ENCODE data around the gene GNGT2. TPM values are rescaled to one million over a fixed set of nuclear protein-coding genes. Genes with fewer than 3 reads are reported as not detected.
"Not testable (repeated sequence)": the region's sequence is repeated elsewhere in the genome, so short reads cannot be mapped to it uniquely, and the experiment has no call there.

Gene GNGT2
- total RNA-seq, 1 donor from 2014 or later = 18.4 TPM

- H3K4me1 Mint-ChIP-seq (ENCODE audit: low read depth); H3K4me3 Mint-ChIP-seq; H3K36me3 Mint-ChIP-seq (ENCODE audit: low read depth); DNase-seq (ENCODE audit: low spot score); H3K27ac Mint-ChIP-seq; intact Hi-C loops (cut with micrococcal nuclease): not testable (repeated sequence)
- Mint-ChIP-seq H3K27me3 (ENCODE audit: insufficient read depth) (peaks cover 18% of the 10 kb centered on the region), H3K9me3 (peaks cover 19% of the 10 kb centered on the region)
Measured at GRCh38 chr17:49170711-49171110, 39.7 kb downstream of the GNGT2 start.

GRCh38 chr17:49170216-49170615, 40.2 kb downstream of the GNGT2 start:
- no peak overlapping the region for H3K27ac Mint-ChIP-seq
- peaks cover 14% of the 10 kb centered on the region for H3K9me3 Mint-ChIP-seq
- no peak overlapping the region for H3K4me3 Mint-ChIP-seq
- DNase-seq (ENCODE audit: low spot score) = no peak
- H3K27me3 Mint-ChIP-seq (ENCODE audit: insufficient read depth) = peaks cover 20% of the 10 kb centered on the region
- intact Hi-C loops (cut with micrococcal nuclease) = no loop called here
- H3K36me3 Mint-ChIP-seq (ENCODE audit: low read depth) = no peaks in the 10 kb centered on the region
- no peaks in the 10 kb centered on the region for H3K4me1 Mint-ChIP-seq (ENCODE audit: low read depth)

DNA sequence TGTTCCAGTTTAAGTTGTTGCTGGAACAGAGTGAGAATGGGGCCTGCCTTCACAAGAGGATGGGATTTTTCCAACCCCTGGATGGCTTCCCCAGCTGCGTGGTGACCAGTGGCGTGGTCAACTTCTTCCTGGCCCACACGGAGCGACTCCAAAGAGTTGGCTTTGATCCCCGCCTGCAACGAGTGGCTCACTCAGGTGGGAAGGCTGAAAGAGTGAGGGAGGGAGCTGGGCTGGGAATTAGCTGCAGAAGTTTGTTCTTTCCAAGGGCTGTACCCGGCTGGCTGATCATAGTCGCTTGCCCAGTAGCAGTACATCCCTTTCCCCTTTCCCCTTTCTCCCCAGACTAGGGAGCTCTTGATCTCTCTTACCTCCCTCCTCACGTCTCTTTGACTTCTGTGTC, 41.7 kb downstream of the GNGT2 start:
- Mint-ChIP-seq H3K4me1 (ENCODE audit: low read depth) (no peaks in the 10 kb centered on the region), H3K36me3 (ENCODE audit: low read depth) (no peaks in the 10 kb centered on the region), H3K4me3 (no peak overlapping the region), H3K27me3 (ENCODE audit: insufficient read depth) (peaks cover 25% of the 10 kb centered on the region), H3K9me3 (peaks cover 2% of the 10 kb centered on the region), H3K27ac (no peak overlapping the region)
- DNase-seq (ENCODE audit: low spot score) = no peak
- intact Hi-C loops (cut with micrococcal nuclease) = no loop called here

GRCh38 chr17:49165143-49165542, 45.2 kb downstream of the GNGT2 start:
- H3K27me3 Mint-ChIP-seq (ENCODE audit: insufficient read depth) = peaks cover 17% of the 10 kb centered on the region
- H3K27ac Mint-ChIP-seq = no peak overlapping the region
- no peaks in the 10 kb centered on the region for H3K9me3 Mint-ChIP-seq
- intact Hi-C loops (cut with micrococcal nuclease) = no loop called here
- H3K4me3 Mint-ChIP-seq = no peak overlapping the region
- no peak for DNase-seq (ENCODE audit: low spot score)
- no peaks in the 10 kb centered on the region for H3K36me3 Mint-ChIP-seq (ENCODE audit: low read depth)
- no peaks in the 10 kb centered on the region for H3K4me1 Mint-ChIP-seq (ENCODE audit: low read depth)

DNA sequence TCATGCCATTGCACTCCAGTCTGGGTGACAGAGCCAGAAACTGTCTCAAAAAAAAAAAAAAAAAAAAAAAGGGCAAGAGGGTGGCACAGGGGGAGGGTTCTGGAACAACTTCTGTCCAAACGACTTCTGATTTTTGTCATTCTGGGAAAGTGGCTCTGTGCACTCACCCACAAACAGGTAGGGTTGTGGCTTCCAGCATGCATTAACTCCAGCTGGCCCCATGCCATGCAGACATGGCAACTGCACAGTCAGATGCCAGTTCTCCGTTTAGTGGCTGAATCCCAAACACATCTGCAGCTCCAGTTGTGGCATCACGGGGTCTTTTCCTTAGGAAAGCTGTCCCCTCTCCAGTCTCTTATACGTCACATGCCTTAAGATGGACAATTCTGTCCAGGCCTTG, 47.5 kb downstream of the GNGT2 start:
- intact Hi-C loops (cut with micrococcal nuclease) = no loop called here
- Mint-ChIP-seq H3K9me3 (no peaks in the 10 kb centered on the region), H3K27me3 (ENCODE audit: insufficient read depth) (peaks cover 21% of the 10 kb centered on the region), H3K27ac (no peak overlapping the region), H3K36me3 (ENCODE audit: low read depth) (no peaks in the 10 kb centered on the region), H3K4me1 (ENCODE audit: low read depth) (no peaks in the 10 kb centered on the region), H3K4me3 (no peak overlapping the region)
- DNase-seq (ENCODE audit: low spot score) = no peak

GRCh38 chr17:49157784-49158183, 52.6 kb downstream of the GNGT2 start:
- intact Hi-C loops (cut with micrococcal nuclease) = no loop called here
- H3K9me3 Mint-ChIP-seq = no peaks in the 10 kb centered on the region
- peaks cover 20% of the 10 kb centered on the region for H3K27me3 Mint-ChIP-seq (ENCODE audit: insufficient read depth)
- no peak overlapping the region for H3K4me3 Mint-ChIP-seq
- DNase-seq (ENCODE audit: low spot score) = no peak
- no peaks in the 10 kb centered on the region for H3K36me3 Mint-ChIP-seq (ENCODE audit: low read depth)
- H3K4me1 Mint-ChIP-seq (ENCODE audit: low read depth) = no peaks in the 10 kb centered on the region
- no peak overlapping the region for H3K27ac Mint-ChIP-seq

DNA sequence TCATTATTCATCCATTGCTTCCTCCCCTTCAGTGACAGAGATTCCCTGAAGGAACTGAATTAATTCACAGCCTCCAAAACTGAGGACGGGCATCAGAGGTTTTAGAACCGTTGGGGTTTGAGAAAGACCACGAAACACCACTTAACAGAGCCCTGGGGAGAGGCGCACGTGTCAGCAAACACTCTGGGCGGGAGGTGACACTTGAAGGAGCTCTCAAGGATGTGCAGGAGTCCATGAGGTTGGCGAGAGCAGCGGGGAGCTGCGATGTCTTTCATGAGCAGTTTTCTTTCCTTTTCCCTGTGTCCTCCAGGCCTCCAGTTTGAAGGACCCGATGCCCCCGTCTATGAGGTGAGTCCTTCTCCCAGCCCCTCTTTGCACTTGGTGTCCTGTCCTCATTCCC, 54.1 kb downstream of the GNGT2 start:
- H3K4me3 Mint-ChIP-seq = no peak overlapping the region
- DNase-seq (ENCODE audit: low spot score) = no peak
- H3K4me1 Mint-ChIP-seq (ENCODE audit: low read depth) = no peaks in the 10 kb centered on the region
- peaks cover 20% of the 10 kb centered on the region for H3K27me3 Mint-ChIP-seq (ENCODE audit: insufficient read depth)
- H3K36me3 Mint-ChIP-seq (ENCODE audit: low read depth) = no peaks in the 10 kb centered on the region
- H3K9me3 Mint-ChIP-seq = no peaks in the 10 kb centered on the region
- intact Hi-C loops (cut with micrococcal nuclease) = no loop called here
- H3K27ac Mint-ChIP-seq = no peak overlapping the region

Other genes starting within 250 kb of the GNGT2 start
- gene GIP, start 242.0 kb downstream of the GNGT2 start, total RNA-seq = not detected in 2 replicates
- not detected in 2 replicates for gene IGF2BP1, start 213.2 kb downstream of the GNGT2 start, total RNA-seq
- gene B4GALNT2, start 77.8 kb downstream of the GNGT2 start, total RNA-seq = 0.03 and 0.05 TPM in 2 replicates
- gene ABI3, start 133 bp upstream of the GNGT2 start, total RNA-seq = 32.8 and 33.0 TPM in 2 replicates
- gene PHOSPHO1, start 20.2 kb upstream of the GNGT2 start, total RNA-seq = 0.37 TPM in 1 of 2 replicates, not detected in the other
- gene ZNF652, start 151.7 kb upstream of the GNGT2 start, total RNA-seq = 6.3 and 7.5 TPM in 2 replicates
- 395 and 401 TPM in 2 replicates for gene PHB1, start 204.3 kb upstream of the GNGT2 start, total RNA-seq